Endothelial cell of umbilical vein (primary cell): ENCODE results near the gene CDC42SE2. TPM values are rescaled to one million over a fixed set of nuclear protein-coding genes. Genes with fewer than 3 reads are reported as not detected.

Experiments used
- BruUV-seq: library from RNA; stranded (reverse); fragments of 400-500 nt; replicated peaks from 2 replicates; lab custom pipeline; 2021; lab: Mats Ljungman, UMichigan
- CTCF ChIA-PET: fragments of 300-600, 350-600 bp; sonication (Branson Sonifier 250); formaldehyde crosslinking; loops from one replicate; lab custom pipeline; 2021; ENCODE audit warnings: antibody characterized with exemption, inconsistent platforms; lab: Charles Lee
- POLR2A ChIA-PET: fragments of 300-600, 350-600 bp; sonication (Branson Sonifier 250); formaldehyde crosslinking; loops from one replicate; lab custom pipeline; 2021; ENCODE audit warnings: antibody characterized with exemption, inconsistent platforms; lab: Charles Lee
- DNase-seq: peaks from one replicate; pipeline ENCODE4 v3.0.0-alpha.2; 2011; ENCODE audit warnings: low read depth, low spot score
- FAIRE-seq: peaks from 2 replicates; lab custom pipeline; 2011; peaks lifted over from hg19 to GRCh38; lab: Jason Lieb, UNC
- H2AFZ ChIP-seq: 2 replicates; pipeline ENCODE4 v1.6.0; 2012; ENCODE audit warnings: low read depth, low read length, control low read depth, inconsistent platforms
- H3K27ac ChIP-seq: 2 replicates; pipeline ENCODE4 v1.5.1; 2011; ENCODE audit warnings: low read depth, mild to moderate bottlenecking, control low read depth, low read length, moderate library complexity; ENCODE audit not compliant: insufficient read depth
- H3K27me3 ChIP-seq, 2 experiments: 2 replicates each; pipeline versions ENCODE4 v1.6.0 to v1.6.1; 2011; ENCODE audit warnings: low read length in 2 of 2, mixed read lengths in 1 of 2; ENCODE audit not compliant: control insufficient read depth in 2 of 2, insufficient read depth in 2 of 2
- H3K36me3 ChIP-seq, 2 experiments: 2 replicates in 1 of 2; 3 replicates in 1 of 2; pipeline ENCODE4 v1.5.1; 2011; ENCODE audit warnings: low read length in 2 of 2, mild to moderate bottlenecking in 1 of 2, moderate library complexity in 1 of 2; ENCODE audit not compliant: control insufficient read depth in 2 of 2, insufficient read depth in 2 of 2; ENCODE audit errors: extremely low read depth in 1 of 2
- H3K4me1 ChIP-seq: 3 replicates; pipeline ENCODE4 v1.5.1; 2011; ENCODE audit warnings: mild to moderate bottlenecking, low read length; ENCODE audit not compliant: control insufficient read depth, insufficient read depth; ENCODE audit errors: extremely low read depth
- H3K4me2 ChIP-seq: 2 replicates; pipeline ENCODE4 v1.6.1; 2011; ENCODE audit warnings: low read length, control low read depth, mixed read lengths; ENCODE audit not compliant: insufficient read depth
- H3K4me3 ChIP-seq, 3 experiments: fragments of 200-600 bp in 1 of 3; sonication (generic), shearing (Covaris generic) in 1 of 3; replicated peaks in 1 of 3; 2 replicates each; pipeline ENCODE4 v1.5.1; 2011 to 2016; ENCODE audit warnings: control low read depth in 3 of 3, low read length in 3 of 3, mild to moderate bottlenecking in 2 of 3, inconsistent platforms in 1 of 3, low read depth in 1 of 3, moderate library complexity in 1 of 3; ENCODE audit not compliant: insufficient read depth in 1 of 3
- H3K79me2 ChIP-seq: 2 replicates; pipeline ENCODE4 v1.6.0; 2012; ENCODE audit warnings: low read length, inconsistent platforms; ENCODE audit not compliant: control insufficient read depth, insufficient read depth
- H3K9ac ChIP-seq: replicated peaks from 2 replicates; pipeline ENCODE3; 2011; ENCODE audit warnings: low read length, control low read depth; ENCODE audit not compliant: insufficient read depth; ENCODE audit errors: extremely low read depth
- H3K9me1 ChIP-seq: replicated peaks from 3 replicates; pipeline ENCODE4 v1.6.0; 2011; ENCODE audit warnings: mild to moderate bottlenecking, low read length; ENCODE audit not compliant: control insufficient read depth, insufficient read depth; ENCODE audit errors: extremely low read depth
- H3K9me3 ChIP-seq: replicated peaks from 2 replicates; pipeline ENCODE4 v1.5.1; 2012; ENCODE audit warnings: low read length, inconsistent platforms; ENCODE audit not compliant: control insufficient read depth, insufficient read depth
- H4K20me1 ChIP-seq: replicated peaks from 2 replicates; pipeline ENCODE3; 2011; ENCODE audit warnings: mild to moderate bottlenecking, low read length; ENCODE audit not compliant: control insufficient read depth, insufficient read depth; ENCODE audit errors: extremely low read depth
- CTCF ChIP-seq, 2 donors: IDR thresholded peaks; 1 replicate in 1 of 2; 2 replicates in 1 of 2; pipeline ENCODE4 v1.5.1; 2011; ENCODE audit warnings: low read length in 2 of 2, mild to moderate bottlenecking in 2 of 2, moderate library complexity in 2 of 2, control low read depth in 1 of 2, inconsistent platforms in 1 of 2, low read depth in 1 of 2; ENCODE audit not compliant: insufficient read depth in 1 of 2; ENCODE audit errors: extremely low read depth in 1 of 2
- EZH2 ChIP-seq: IDR thresholded peaks from 2 replicates; pipeline ENCODE4 v1.6.1; 2012; ENCODE audit warnings: borderline replicate concordance, low read depth, mild to moderate bottlenecking, moderate library complexity, low read length, inconsistent platforms; ENCODE audit not compliant: severe bottlenecking
- GATA2 ChIP-seq: IDR thresholded peaks from 2 replicates; pipeline ENCODE4 v1.7.0; 2011; ENCODE audit warnings: low read depth, mild to moderate bottlenecking, moderate library complexity, mixed read lengths, low read length; ENCODE audit not compliant: insufficient read length, insufficient read depth
- JUN ChIP-seq: IDR thresholded peaks from 2 replicates; pipeline ENCODE4 v1.6.1; 2011; ENCODE audit warnings: borderline replicate concordance, low read depth; ENCODE audit not compliant: insufficient read length, insufficient read depth
- MAX ChIP-seq: IDR thresholded peaks from 2 replicates; pipeline ENCODE4 v1.6.1; 2011; ENCODE audit not compliant: insufficient read depth, insufficient read length
- dilution Hi-C: fragments of 300-500 bp; cut with MboI; formaldehyde crosslinking; loops from one replicate; pipeline ENCODE4 v1.15.0; 2019; ENCODE audit warnings: low sequenced_read_pairs; ENCODE audit not compliant: extremely low pct_ligation_motif_present
- intact Hi-C: fragments of 100-400 bp; cut with micrococcal nuclease; formaldehyde crosslinking; loops from one replicate; pipeline ENCODE4 v1.10.0; 2022
- polyA plus RNA-seq, 4 experiments: library from polyadenylated mRNA; depleted of rRNA in 3 of 4; stranded (reverse) in 3 of 4; unstranded in 1 of 4; fragments of >200 nt; gene quantifications; 2 replicates each; pipeline versions ENCODE4 v1.2.1 to v1.2.3, GENCODE V29; 2011 to 2012; ENCODE audit warnings: missing spikeins in 1 of 4
- total RNA-seq: library from RNA; stranded (reverse); gene quantifications from 2 replicates; pipeline ENCODE4 v1.2.3, GENCODE V29; 2021

CDC42SE2 gene
- total and polyA plus RNA-seq, 2 donors (not counting 3 experiments of a cell fraction or from before 2014, with no cell fraction given) = 14.7 to 21.9 TPM

DNA sequence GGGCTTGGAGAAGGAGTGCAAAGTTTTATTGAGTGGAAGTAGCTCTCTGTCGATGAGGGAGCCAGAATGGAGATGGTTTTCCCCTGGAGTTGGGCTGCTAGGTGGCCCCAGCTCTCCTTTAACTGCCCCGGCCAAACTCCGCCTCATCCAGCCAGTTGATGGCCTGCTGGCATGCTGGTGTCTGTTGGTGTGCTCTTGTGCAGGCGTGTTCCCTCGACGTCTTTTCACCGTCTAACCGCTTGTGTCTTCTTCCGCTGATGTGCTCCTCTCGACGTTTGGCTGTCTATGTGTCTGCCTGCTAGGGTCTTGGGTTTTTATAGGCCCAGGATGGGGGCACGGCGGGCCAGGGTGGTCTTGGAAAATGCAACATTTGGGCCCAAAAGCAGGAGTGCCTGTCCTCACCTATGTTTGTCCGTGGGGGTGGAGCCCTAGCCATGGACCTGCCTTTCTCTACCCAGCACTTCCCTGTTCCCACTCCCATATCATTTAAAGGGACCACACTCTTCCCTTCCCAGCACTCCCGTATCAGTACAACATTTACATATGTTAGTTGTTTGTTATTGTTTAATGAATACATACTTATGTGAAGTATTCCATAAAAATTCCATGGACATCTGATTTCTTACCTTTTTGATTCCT, 97.9 kb downstream of the CDC42SE2 start:
- H3K4me1 ChIP-seq = no peaks in the 10 kb centered on the region
- H3K9me3 ChIP-seq = no peaks in the 10 kb centered on the region
- H3K4me2 ChIP-seq = no peak overlapping the region
- FAIRE-seq (no peak), DNase-seq (no peak)
- CTCF ChIA-PET = interaction anchor here (1.1 to 1.6 kb wide), 3 partner anchors 12 to 20 kb away, joined by 3 to 6 read pairs (median 5); no protein-coding TSS in a partner anchor
- dilution Hi-C loops (no loop called here), intact Hi-C loops (no loop called here)
- BruUV-seq = no TSS peak
- H3K9ac ChIP-seq = no peak overlapping the region
- H4K20me1 ChIP-seq = no peaks in the 10 kb centered on the region
- TF ChIP-seq MAX (no peak), CTCF (IDR thresholded peaks at IDR 0.05; ENCODE audit: extremely low read depth in 1 of 2, insufficient read depth in 1 of 2, low read depth in 1 of 2, low read length in 2 of 2) (no peak), JUN (no peak), EZH2 (no peak), GATA2 (no peak)
- H3K27me3 ChIP-seq = no peaks in the 10 kb centered on the region
- H3K36me3 ChIP-seq = peaks cover 0 to 2% of the 10 kb centered on the region in 2 experiments
- no peak overlapping the region for H3K4me3 ChIP-seq
- no peak overlapping the region for H3K27ac ChIP-seq
- POLR2A ChIA-PET = interaction anchor here (0.5 kb wide), 1 partner anchor 49 kb away, joined by 10 read pairs; no protein-coding TSS in a partner anchor
- no peak overlapping the region for H2AFZ ChIP-seq
- peaks cover 2% of the 10 kb centered on the region for H3K79me2 ChIP-seq
- H3K9me1 ChIP-seq = no peaks in the 10 kb centered on the region
